ENCODE results near the gene CCDC136. TPM values are rescaled to one million over a fixed set of nuclear protein-coding genes. Genes with fewer than 3 reads are reported as not detected.
A peak's percentile ranks its signal among the peaks of the same experiment; 100 is the strongest.

The CCDC136 gene
- total RNA-seq, 1 donor: 1.3 TPM

GRCh38 chr7:128849804-128850490, 58.2 kb downstream of the CCDC136 start:
- no peak overlapping the region for H3K4me3 ChIP-seq (ENCODE audit: low read length)
- no peaks in the 10 kb centered on the region for H3K9me3 ChIP-seq (ENCODE audit: low read depth, low read length)
- H3K4me1 ChIP-seq (ENCODE audit: insufficient read depth, low read length): no peaks in the 10 kb centered on the region
- H3K27me3 ChIP-seq (ENCODE audit: insufficient read depth, low read length): no peaks in the 10 kb centered on the region

GRCh38 chr7:128852537-128853254, 60.9 kb downstream of the CCDC136 start:
- Histone ChIP-seq H3K4me1 (ENCODE audit: insufficient read depth, low read length) (no peaks in the 10 kb centered on the region), H3K4me3 (ENCODE audit: low read length) (no peak overlapping the region), H3K9me3 (ENCODE audit: low read depth, low read length) (no peaks in the 10 kb centered on the region), H3K27me3 (ENCODE audit: insufficient read depth, low read length) (no peaks in the 10 kb centered on the region)

- no peaks in the 10 kb centered on the region for H3K27me3 ChIP-seq (ENCODE audit: insufficient read depth, low read length)
- no peaks in the 10 kb centered on the region for H3K9me3 ChIP-seq (ENCODE audit: low read depth, low read length)
- no peak overlapping the region for H3K4me3 ChIP-seq (ENCODE audit: low read length)
- no peaks in the 10 kb centered on the region for H3K4me1 ChIP-seq (ENCODE audit: insufficient read depth, low read length)
Observed at GRCh38 chr7:128853799-128854198, 62.0 kb downstream of the CCDC136 start.

- H3K4me1 ChIP-seq (ENCODE audit: insufficient read depth, low read length): no peaks in the 10 kb centered on the region
- no peaks in the 10 kb centered on the region for H3K9me3 ChIP-seq (ENCODE audit: low read depth, low read length)
- no peak overlapping the region for H3K4me3 ChIP-seq (ENCODE audit: low read length)
- no peaks in the 10 kb centered on the region for H3K27me3 ChIP-seq (ENCODE audit: insufficient read depth, low read length)
Observed at GRCh38 chr7:128854396-128854795, 62.6 kb downstream of the CCDC136 start.

GRCh38 chr7:128855559-128855958, 63.8 kb downstream of the CCDC136 start:
- no peak overlapping the region for H3K4me3 ChIP-seq (ENCODE audit: low read length)
- H3K4me1 ChIP-seq (ENCODE audit: insufficient read depth, low read length): no peaks in the 10 kb centered on the region
- H3K27me3 ChIP-seq (ENCODE audit: insufficient read depth, low read length): no peaks in the 10 kb centered on the region
- H3K9me3 ChIP-seq (ENCODE audit: low read depth, low read length): no peaks in the 10 kb centered on the region

GRCh38 chr7:128856001-128856718, 64.4 kb downstream of the CCDC136 start:
- no peaks in the 10 kb centered on the region for H3K27me3 ChIP-seq (ENCODE audit: insufficient read depth, low read length)
- no peaks in the 10 kb centered on the region for H3K9me3 ChIP-seq (ENCODE audit: low read depth, low read length)
- no peaks in the 10 kb centered on the region for H3K4me1 ChIP-seq (ENCODE audit: insufficient read depth, low read length)
- no peak overlapping the region for H3K4me3 ChIP-seq (ENCODE audit: low read length)

GRCh38 chr7:128858380-128859231, 66.8 kb downstream of the CCDC136 start:
- H3K4me1 ChIP-seq (ENCODE audit: insufficient read depth, low read length): peaks cover 9% of the 10 kb centered on the region
- H3K9me3 ChIP-seq (ENCODE audit: low read depth, low read length): no peaks in the 10 kb centered on the region
- no peaks in the 10 kb centered on the region for H3K27me3 ChIP-seq (ENCODE audit: insufficient read depth, low read length)
- H3K4me3 ChIP-seq (ENCODE audit: low read length): no peak overlapping the region

- Histone ChIP-seq H3K4me1 (ENCODE audit: insufficient read depth, low read length) (peaks cover 17% of the 10 kb centered on the region), H3K9me3 (ENCODE audit: low read depth, low read length) (no peaks in the 10 kb centered on the region), H3K4me3 (ENCODE audit: low read length) (no peak overlapping the region), H3K27me3 (ENCODE audit: insufficient read depth, low read length) (no peaks in the 10 kb centered on the region)
Observed at GRCh38 chr7:128859232-128860157, 67.7 kb downstream of the CCDC136 start.

GRCh38 chr7:128860158-128861073, 68.6 kb downstream of the CCDC136 start:
- Histone ChIP-seq H3K4me1 (ENCODE audit: insufficient read depth, low read length) (peaks cover 17% of the 10 kb centered on the region), H3K27me3 (ENCODE audit: insufficient read depth, low read length) (no peaks in the 10 kb centered on the region), H3K9me3 (ENCODE audit: low read depth, low read length) (no peaks in the 10 kb centered on the region), H3K4me3 (ENCODE audit: low read length) (no peak overlapping the region)

GRCh38 chr7:128861957-128862570, 70.3 kb downstream of the CCDC136 start:
- Histone ChIP-seq H3K9me3 (ENCODE audit: low read depth, low read length) (no peaks in the 10 kb centered on the region), H3K4me3 (ENCODE audit: low read length) (peak overlapping the region; percentile 75), H3K4me1 (ENCODE audit: insufficient read depth, low read length) (peaks cover 17% of the 10 kb centered on the region), H3K27me3 (ENCODE audit: insufficient read depth, low read length) (no peaks in the 10 kb centered on the region)

GRCh38 chr7:128862571-128863432, 71.0 kb downstream of the CCDC136 start, which contains the start of gene ATP6V1F:
Gene ATP6V1F, plus strand, starts transcription at chr7:128862856. Its CDS starts 49 bp downstream, at chr7:128862905.
- H3K4me1 ChIP-seq (ENCODE audit: insufficient read depth, low read length): peaks cover 17% of the 10 kb centered on the region
- H3K27me3 ChIP-seq (ENCODE audit: insufficient read depth, low read length): no peaks in the 10 kb centered on the region
- peak within 1 kb of the TSS; percentile 75 for H3K4me3 ChIP-seq (ENCODE audit: low read length)
- H3K9me3 ChIP-seq (ENCODE audit: low read depth, low read length): no peaks in the 10 kb centered on the region

GRCh38 chr7:128863433-128863989, 71.7 kb downstream of the CCDC136 start:
- Histone ChIP-seq H3K9me3 (ENCODE audit: low read depth, low read length) (no peaks in the 10 kb centered on the region), H3K4me1 (ENCODE audit: insufficient read depth, low read length) (peaks cover 19% of the 10 kb centered on the region), H3K4me3 (ENCODE audit: low read length) (peak overlapping the region; percentile 75), H3K27me3 (ENCODE audit: insufficient read depth, low read length) (no peaks in the 10 kb centered on the region)

All from mononuclear cell (primary cell).